Vagina (tissue), 2 donors: ENCODE results near the gene TMEM176B. TPM values are rescaled to one million over a fixed set of nuclear protein-coding genes. Genes with fewer than 3 reads are reported as not detected.
"Not testable (repeated sequence)": the region's sequence is repeated elsewhere in the genome, so short reads cannot be mapped to it uniquely, and the experiment has no call there.

ENCODE experiments used
- DNase-seq, 2 donors: peaks; one replicate each; pipeline ENCODE4 v3.0.0-alpha.2; 2017; ENCODE audit errors: extremely low spot score in 2 of 2
- H3K27ac ChIP-seq: fragments of 200-600 bp; sonication (generic); one replicate; pipeline ENCODE4 v1.5.1; 2019
- H3K27me3 ChIP-seq: fragments of 200-600 bp; sonication (generic); one replicate; pipeline ENCODE4 v1.5.1; 2019
- H3K36me3 ChIP-seq, 2 donors: fragments of 200-600 bp; sonication (generic); one replicate each; pipeline ENCODE4 v1.5.1; 2017 to 2019
- H3K4me1 ChIP-seq: fragments of 200-600 bp; sonication (generic); one replicate; pipeline ENCODE4 v1.5.1; 2019
- H3K4me3 ChIP-seq, 2 donors: fragments of 200-600 bp; sonication (generic); 1 replicate in 1 of 2; 2 replicates in 1 of 2; pipeline ENCODE4 v1.5.1; 2016 to 2019
- H3K9me3 ChIP-seq: fragments of 200-600 bp; sonication (generic); one replicate; pipeline ENCODE4 v1.5.1; 2019
- CTCF ChIP-seq, 3 experiments: fragments of 450-650 bp in 2 of 3; fragments of 200-600 bp in 1 of 3; sonication (generic) in 1 of 3; IDR thresholded peaks; one replicate each; pipeline ENCODE4 v1.5.1; 2017 to 2019; ENCODE audit warnings: antibody characterized with exemption in 3 of 3, mild to moderate bottlenecking in 2 of 3, moderate library complexity in 2 of 3
- POLR2A ChIP-seq, 2 donors: fragments of 450-650 bp; IDR thresholded peaks; one replicate each; pipeline ENCODE4 v1.6.1; 2017; ENCODE audit warnings: antibody characterized with exemption in 2 of 2, mild to moderate bottlenecking in 2 of 2, moderate library complexity in 2 of 2
- POLR2AphosphoS5 ChIP-seq, 2 donors: sonication (generic); formaldehyde crosslinking; IDR thresholded peaks; one replicate each; pipeline ENCODE4 v1.9.0; 2017; ENCODE audit warnings: antibody characterized with exemption in 2 of 2, mild to moderate bottlenecking in 2 of 2, low read depth in 1 of 2; ENCODE audit not compliant: insufficient read depth in 1 of 2
- intact Hi-C: fragments of 100-400 bp; cut with DNase I; formaldehyde crosslinking; loops from one replicate; pipeline ENCODE4 v1.15.1; 2023
- total RNA-seq: library from RNA; depleted of rRNA; stranded (reverse); fragments of >200 nt; gene quantifications from one replicate; pipeline ENCODE4 v1.2.3, GENCODE V29; 2016

Gene TMEM176B
- total RNA-seq, 1 donor from 2014 or later = 60.6 TPM

- H3K27me3 ChIP-seq = no peaks in the 10 kb centered on the region
- no peak overlapping the region for H3K4me3 ChIP-seq
- H3K36me3 ChIP-seq = no peaks in the 10 kb centered on the region
- H3K4me1 ChIP-seq = no peaks in the 10 kb centered on the region
- TF ChIP-seq POLR2AphosphoS5 (IDR thresholded peaks at IDR 0.05; ENCODE audit: insufficient read depth in 1 of 2, low read depth in 1 of 2) (no peak), CTCF (IDR thresholded peaks at IDR 0.05) (no peak), POLR2A (IDR thresholded peaks at IDR 0.05) (no peak)
- no peak for DNase-seq
- no peaks in the 10 kb centered on the region for H3K9me3 ChIP-seq
- no peak overlapping the region for H3K27ac ChIP-seq
- intact Hi-C loops = no loop called here
These were observed 14.3 kb upstream of the TMEM176B start for GRCh38 chr7:150814328-150815001.

GRCh38 chr7:150807616-150808438 is 7.7 kb upstream of the TMEM176B start:
- H3K9me3 ChIP-seq, intact Hi-C loops, H3K4me3 ChIP-seq, H3K27me3 ChIP-seq, H3K27ac ChIP-seq, H3K4me1 ChIP-seq, DNase-seq: not testable (repeated sequence)
- H3K36me3 ChIP-seq = peaks cover 0 to 13% of the 10 kb centered on the region in 2 donors

- DNase-seq = no peak
- Histone ChIP-seq H3K4me1 (peaks cover 6% of the 10 kb centered on the region), H3K36me3 (peaks cover 0 to 13% of the 10 kb centered on the region in 2 donors), H3K27me3 (no peaks in the 10 kb centered on the region), H3K4me3 (no peak overlapping the region), H3K9me3 (peaks cover 4% of the 10 kb centered on the region), H3K27ac (no peak overlapping the region)
- intact Hi-C loops = no loop called here
- TF ChIP-seq POLR2A (IDR thresholded peaks at IDR 0.05) = no peak
- TF ChIP-seq POLR2AphosphoS5 (IDR thresholded peaks at IDR 0.05; ENCODE audit: insufficient read depth in 1 of 2, low read depth in 1 of 2) = no peak
- no peak for TF ChIP-seq CTCF (IDR thresholded peaks at IDR 0.05)
These were observed 6.7 kb upstream of the TMEM176B start for GRCh38 chr7:150806863-150807262.

- no peaks in the 10 kb centered on the region for H3K27me3 ChIP-seq
- H3K36me3 ChIP-seq = peaks cover 0 to 13% of the 10 kb centered on the region in 2 donors
- H3K27ac ChIP-seq = no peak overlapping the region
- H3K9me3 ChIP-seq = peaks cover 4% of the 10 kb centered on the region
- no peak overlapping the region for H3K4me3 ChIP-seq
- DNase-seq = no peak
- H3K4me1 ChIP-seq = peaks cover 6% of the 10 kb centered on the region
- intact Hi-C loops = no loop called here
- TF ChIP-seq POLR2AphosphoS5 (IDR thresholded peaks at IDR 0.05; ENCODE audit: insufficient read depth in 1 of 2, low read depth in 1 of 2) (no peak), POLR2A (IDR thresholded peaks at IDR 0.05) (no peak), CTCF (IDR thresholded peaks at IDR 0.05) (no peak)
These were observed 6.3 kb upstream of the TMEM176B start for GRCh38 chr7:150806454-150806853.

- H3K27ac ChIP-seq = no peak overlapping the region
- DNase-seq = no peak
- no peaks in the 10 kb centered on the region for H3K27me3 ChIP-seq
- no peak overlapping the region for H3K4me3 ChIP-seq
- peaks cover 0 to 13% of the 10 kb centered on the region in 2 donors for H3K36me3 ChIP-seq
- TF ChIP-seq CTCF (IDR thresholded peaks at IDR 0.05) (no peak), POLR2A (IDR thresholded peaks at IDR 0.05) (no peak), POLR2AphosphoS5 (IDR thresholded peaks at IDR 0.05; ENCODE audit: insufficient read depth in 1 of 2, low read depth in 1 of 2) (no peak)
- H3K4me1 ChIP-seq = peaks cover 6% of the 10 kb centered on the region
- intact Hi-C loops = no loop called here
- H3K9me3 ChIP-seq = peaks cover 4% of the 10 kb centered on the region
These were observed 5.7 kb upstream of the TMEM176B start for GRCh38 chr7:150805864-150806263.
